HepG2 (cell line): ENCODE data around the gene C1QTNF6. TPM values are rescaled to one million over a fixed set of nuclear protein-coding genes. Genes with fewer than 3 reads are reported as not detected.

Source experiments
- ADNP ChIP-seq: sonication (generic); formaldehyde crosslinking; IDR thresholded peaks from 2 replicates; pipeline ENCODE4 v1.4.0; 2020; ENCODE audit warnings: missing genetic modification reagents
- BRD4 ChIP-seq: sonication (generic); formaldehyde crosslinking; IDR thresholded peaks from 2 replicates; pipeline ENCODE4 v1.4.0; 2020; ENCODE audit warnings: missing genetic modification reagents
- HDAC1 ChIP-seq: sonication (generic); formaldehyde crosslinking; IDR thresholded peaks from 2 replicates; pipeline ENCODE4 v1.5.1; 2020; ENCODE audit warnings: mild to moderate bottlenecking, missing genetic modification reagents
- KAT7 ChIP-seq: IDR thresholded peaks from 2 replicates; pipeline ENCODE4 v1.6.1; 2018; ENCODE audit warnings: borderline replicate concordance, missing compliant biosample characterization
- PBX2 ChIP-seq: IDR thresholded peaks from 2 replicates; pipeline ENCODE4 v1.6.1; 2016; ENCODE audit warnings: control low read depth
- POLR2G ChIP-seq: fragments of 200-400 bp; formaldehyde crosslinking; IDR thresholded peaks from 2 replicates; pipeline ENCODE4 v1.6.1; 2018; ENCODE audit warnings: mild to moderate bottlenecking, low read depth, low read length, moderate library complexity
- RAD21 ChIP-seq: fragments of 450-650 bp; formaldehyde crosslinking; IDR thresholded peaks from 2 replicates; pipeline ENCODE4 v1.5.0; 2020; ENCODE audit warnings: mild to moderate bottlenecking
- RARA ChIP-seq: IDR thresholded peaks from 2 replicates; pipeline ENCODE4 v1.6.1; 2016; ENCODE audit warnings: missing genetic modification reagents, missing compliant biosample characterization
- SETDB1 ChIP-seq: sonication (generic); formaldehyde crosslinking; IDR thresholded peaks from 2 replicates; pipeline ENCODE4 v1.5.1; 2020; ENCODE audit warnings: missing genetic modification reagents, mild to moderate bottlenecking, borderline replicate concordance
- TCF12 ChIP-seq, 2 experiments: fragments of 450-650 bp in 1 of 2; sonication (generic) in 1 of 2; formaldehyde crosslinking in 1 of 2; IDR thresholded peaks; 2 replicates each; pipeline versions ENCODE4 v1.6.1 to v1.8.0; 2017 to 2022; ENCODE audit warnings: antibody characterized with exemption in 1 of 2, mild to moderate bottlenecking in 1 of 2, missing genetic modification reagents in 1 of 2, moderate library complexity in 1 of 2
- TFAP4 ChIP-seq: sonication (generic); IDR thresholded peaks from 2 replicates; pipeline ENCODE4 v1.6.1; 2016; ENCODE audit warnings: low read depth, borderline replicate concordance
- ZBTB21 ChIP-seq: sonication (generic); formaldehyde crosslinking; IDR thresholded peaks from 2 replicates; pipeline ENCODE4 v1.4.0; 2020; ENCODE audit warnings: missing genetic modification reagents
- ZFY ChIP-seq: sonication (generic); formaldehyde crosslinking; IDR thresholded peaks from 2 replicates; pipeline ENCODE4 v1.4.0; 2020; ENCODE audit warnings: missing genetic modification reagents
- ZNF160 ChIP-seq: sonication (generic); formaldehyde crosslinking; IDR thresholded peaks from 2 replicates; pipeline ENCODE4 v1.8.0; 2022; ENCODE audit warnings: mild to moderate bottlenecking, inconsistent platforms, missing genetic modification reagents
- ZNF18 ChIP-seq: sonication (generic); formaldehyde crosslinking; IDR thresholded peaks from 2 replicates; pipeline ENCODE4 v1.8.0; 2022; ENCODE audit warnings: mild to moderate bottlenecking, missing genetic modification reagents; ENCODE audit not compliant: insufficient replicate concordance
- ZNF180 ChIP-seq: sonication (generic); formaldehyde crosslinking; IDR thresholded peaks from 2 replicates; pipeline ENCODE4 v1.4.0; 2020; ENCODE audit warnings: low read depth, missing genetic modification reagents, borderline replicate concordance
- ZNF281 ChIP-seq: sonication (generic); formaldehyde crosslinking; IDR thresholded peaks from 2 replicates; pipeline ENCODE4 v1.4.0; 2020; ENCODE audit warnings: missing genetic modification reagents, borderline replicate concordance
- ZNF572 ChIP-seq: sonication (generic); formaldehyde crosslinking; IDR thresholded peaks from 2 replicates; pipeline ENCODE4 v1.5.1; 2020; ENCODE audit warnings: mild to moderate bottlenecking, missing genetic modification reagents
- ZNF776 ChIP-seq: sonication (generic); formaldehyde crosslinking; IDR thresholded peaks from 2 replicates; pipeline ENCODE4 v1.4.0; 2020; ENCODE audit warnings: mild to moderate bottlenecking, missing genetic modification reagents
- ZNF788 ChIP-seq: sonication (generic); formaldehyde crosslinking; IDR thresholded peaks from 2 replicates; pipeline ENCODE4 v1.5.0; 2020; ENCODE audit warnings: mild to moderate bottlenecking, missing genetic modification reagents, borderline replicate concordance
- ZSCAN5A ChIP-seq: sonication (generic); formaldehyde crosslinking; IDR thresholded peaks from 2 replicates; pipeline ENCODE4 v1.8.0; 2022; ENCODE audit warnings: mild to moderate bottlenecking, missing genetic modification reagents, borderline replicate concordance
- polyA plus RNA-seq, 8 experiments: library from polyadenylated mRNA; depleted of rRNA in 3 of 8; stranded (reverse) in 7 of 8; unstranded in 1 of 8; fragments of >200 nt; fragmentation: Illumina TruSeq in 4 of 8; extraction: Trizol in 4 of 8; gene quantifications; 2 replicates each; pipeline versions ENCODE4 v1.2.1 to v1.2.3, GENCODE V29; 2011 to 2016; ENCODE audit warnings: low read depth in 4 of 8, missing spikeins in 1 of 8, mixed read lengths in 1 of 8; ENCODE audit not compliant: insufficient read depth in 1 of 8
- total RNA-seq, 5 experiments: library from RNA; depleted of rRNA; stranded (reverse); fragments of >200 nt; fragmentation: Illumina TruSeq; extraction: Trizol; gene quantifications; 2 replicates each; pipeline ENCODE4 v1.2.3, GENCODE V29; 2016; ENCODE audit warnings: low read depth in 1 of 5

Gene C1QTNF6
- total and polyA plus RNA-seq, 2 of the 13 experiments (the other 11 are each of a cell fraction or from before 2014, with no cell fraction given) = 2.7 to 6.9 TPM

GRCh38 chr22:37197451-37198257 is 9.6 kb upstream of the C1QTNF6 start (continued):
- TF ChIP-seq ZNF281 (no peak), ZSCAN5A (CRISPR knock-in tag) (no peak; the same call in 1 of the 2 replicates), ZNF776 (CRISPR knock-in tag) (peak; percentile 69; the same call in 1 of the 2 replicates), ZBTB21 (CRISPR knock-in tag) (peak; percentile 70; the same call in 1 of the 2 replicates), BRD4 (peak; percentile 49; the same call in 1 of the 2 replicates), KAT7 (0 out of 2 replicates have a peak, but pooled peaks have one; percentile 33), RARA (CRISPR knock-in tag) (peak; percentile 15; the same call in 1 of the 2 replicates), ADNP (CRISPR knock-in tag) (peak; percentile 67; the same call in 1 of the 2 replicates), ZNF572 (0 out of 2 replicates have a peak, but pooled peaks have one; percentile 50), ZNF160 (CRISPR knock-in tag) (peak; percentile 58; the same call in 1 of the 2 replicates), SETDB1 (CRISPR knock-in tag) (no peak), ZFY (no peak), TFAP4 (peak; percentile 76; the same call in 1 of the 2 replicates), HDAC1 (peak; percentile 34), TCF12 (IDR thresholded peaks at IDR 0.05) (no peak), TCF12 (CRISPR knock-in tag; IDR thresholded peaks at IDR 0.05) (0 out of 2 replicates have a peak, but pooled peaks have one; percentile 25), PBX2 (CRISPR knock-in tag) (no peak), POLR2G (peak; percentile 20; the same call in 1 of the 2 replicates), RAD21 (CRISPR knock-in tag) (no peak), ZNF180 (no peak), ZNF788 (0 out of 2 replicates have a peak, but pooled peaks have one; percentile 52), ZNF18 (CRISPR knock-in tag) (peak; percentile 15)
